GM19099 (cell line): ENCODE data around the gene NME7.
A peak's percentile ranks its signal among the peaks of the same experiment; 100 is the strongest.

Experiments
- POLR2A ChIP-seq: IDR thresholded peaks from 3 replicates; pipeline ENCODE4 v1.6.1; 2011; ENCODE audit warnings: low read depth; ENCODE audit not compliant: insufficient read length; ENCODE audit errors: extremely low read depth

Gene NME7, protein sequence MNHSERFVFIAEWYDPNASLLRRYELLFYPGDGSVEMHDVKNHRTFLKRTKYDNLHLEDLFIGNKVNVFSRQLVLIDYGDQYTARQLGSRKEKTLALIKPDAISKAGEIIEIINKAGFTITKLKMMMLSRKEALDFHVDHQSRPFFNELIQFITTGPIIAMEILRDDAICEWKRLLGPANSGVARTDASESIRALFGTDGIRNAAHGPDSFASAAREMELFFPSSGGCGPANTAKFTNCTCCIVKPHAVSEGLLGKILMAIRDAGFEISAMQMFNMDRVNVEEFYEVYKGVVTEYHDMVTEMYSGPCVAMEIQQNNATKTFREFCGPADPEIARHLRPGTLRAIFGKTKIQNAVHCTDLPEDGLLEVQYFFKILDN

GRCh38 chr1:169367686-169368405, at the start of gene NME7, which contains the start of gene BLZF1:
Gene NME7, minus strand, starts transcription at chr1:169367797. Its CDS starts 87 bp downstream, at chr1:169367710.
Gene BLZF1, plus strand, starts transcription at chr1:169368195. Its CDS starts 1,328 bp downstream, at chr1:169369523.
- TF ChIP-seq POLR2A, result peak; percentile 56

DNA sequence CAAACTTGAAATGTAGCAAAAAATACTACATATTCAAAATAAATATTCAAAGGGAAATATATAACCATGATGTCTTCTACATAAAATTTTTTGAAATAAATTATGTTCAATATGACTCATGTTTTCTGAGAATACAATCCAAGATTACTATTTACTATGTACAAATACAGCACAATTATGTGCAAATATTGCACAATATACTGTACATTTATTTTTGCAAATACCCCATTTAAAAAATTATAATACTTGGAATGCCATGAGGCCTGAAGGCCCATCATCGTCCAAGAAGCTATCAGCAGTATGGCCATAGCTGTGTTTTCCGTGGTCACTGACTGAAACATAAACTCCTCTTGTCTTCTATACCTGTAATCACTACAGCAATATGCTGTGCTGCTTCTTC, 47.4 kb upstream of the NME7 start:
- no peak for TF ChIP-seq POLR2A

DNA sequence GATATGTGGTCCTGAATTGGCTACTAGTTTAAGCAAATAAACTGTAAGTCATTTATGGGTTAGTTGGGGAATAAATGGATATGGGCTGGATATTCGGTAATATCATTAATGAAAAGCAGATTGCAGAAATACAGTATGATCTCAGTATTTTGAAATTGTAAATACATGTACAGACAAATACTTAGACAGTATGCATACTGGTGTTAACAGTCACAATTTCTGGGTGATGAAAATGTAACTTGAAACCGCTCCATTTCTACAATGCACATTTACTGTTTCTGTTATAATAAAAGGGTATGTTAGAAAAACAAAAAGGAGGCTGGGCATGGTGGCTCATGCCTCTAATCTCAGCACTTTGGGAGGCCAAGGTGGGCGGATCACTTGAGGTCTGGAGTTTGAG, 28.4 kb upstream of the NME7 start:
- TF ChIP-seq POLR2A, result no peak

DNA sequence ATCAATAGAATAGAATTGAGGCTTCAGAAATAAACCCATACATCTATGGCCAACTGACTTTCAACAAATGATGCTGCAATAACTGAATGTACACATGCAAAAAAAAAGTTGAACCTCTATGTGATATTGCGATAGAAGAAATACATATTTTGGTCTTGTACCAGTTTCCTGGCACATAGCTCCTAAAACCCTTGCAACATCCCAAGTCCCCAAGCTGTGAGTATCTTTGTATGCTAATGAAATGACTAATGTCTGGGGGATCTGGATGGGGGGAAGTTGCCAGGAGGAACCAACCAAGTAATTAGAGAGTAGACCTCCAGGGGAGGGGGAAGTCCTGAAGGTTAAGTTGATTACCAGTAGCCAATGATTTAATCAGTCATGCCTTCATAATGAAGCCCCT, 24.8 kb upstream of the NME7 start:
- no peak for TF ChIP-seq POLR2A

DNA sequence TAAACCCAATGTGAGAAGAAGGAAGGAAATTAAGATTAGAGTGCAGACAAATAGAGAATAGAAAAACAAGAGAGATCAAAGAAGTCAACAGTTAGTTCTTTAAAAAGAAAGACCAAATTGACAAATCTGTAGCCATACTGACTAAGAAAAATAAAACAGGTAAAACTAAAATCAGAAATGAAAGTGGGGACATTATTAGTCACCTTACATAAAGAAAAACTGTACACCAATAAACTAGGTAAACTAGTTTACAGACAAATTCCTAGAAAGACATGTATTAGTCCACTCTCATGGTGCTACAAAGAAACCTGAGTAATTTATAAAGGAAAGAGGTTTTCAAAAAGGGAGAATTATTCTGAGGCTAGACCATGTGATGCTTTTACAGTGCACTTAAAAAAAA, 22.7 kb upstream of the NME7 start:
- no peak for TF ChIP-seq POLR2A

DNA sequence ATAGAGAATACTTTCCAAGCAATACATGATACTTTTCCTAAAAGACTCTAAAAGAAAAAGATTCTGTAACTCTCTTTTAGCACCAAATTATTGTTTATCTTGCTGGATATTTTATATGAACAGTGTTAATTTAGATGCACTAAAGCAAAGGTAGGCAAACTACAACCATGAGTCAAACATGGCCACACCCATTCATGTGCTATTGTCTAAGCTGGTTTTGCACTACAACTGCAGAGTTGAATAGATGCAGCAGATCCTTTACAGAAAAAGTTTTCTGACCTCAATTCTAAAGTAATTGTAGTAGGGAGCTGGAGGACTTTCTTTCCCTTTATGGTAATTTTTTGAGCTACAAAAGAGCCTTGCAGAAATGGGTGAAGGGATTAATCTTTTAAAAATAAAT, 19.8 kb upstream of the NME7 start:
- no peak for TF ChIP-seq POLR2A

- TF ChIP-seq POLR2A, result no peak
Measured at GRCh38 chr1:169383449-169383848, 15.9 kb upstream of the NME7 start.

DNA sequence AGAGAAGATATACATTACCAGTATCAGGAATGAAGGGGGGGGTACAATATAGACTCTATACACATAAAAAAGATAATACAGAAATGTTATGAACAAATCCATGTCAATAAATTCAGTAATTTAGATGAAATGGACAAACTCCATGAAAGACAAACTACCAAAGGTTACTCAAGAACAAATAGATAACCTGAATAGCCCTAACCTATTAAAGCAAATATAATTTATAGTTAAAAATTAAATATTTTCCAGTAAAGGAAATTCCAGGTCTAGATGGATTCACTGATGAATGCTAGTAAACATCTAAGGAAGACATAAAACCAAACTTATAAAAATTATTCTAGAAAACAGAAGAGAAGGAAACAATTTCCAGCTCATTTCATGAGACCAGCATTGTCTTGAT, 13.6 kb upstream of the NME7 start:
- no peak for TF ChIP-seq POLR2A

GRCh38 chr1:169371404-169371803, 3.8 kb upstream of the NME7 start:
- TF ChIP-seq POLR2A, result no peak

- TF ChIP-seq POLR2A, result no peak
Measured at GRCh38 chr1:169368406-169368769, 791 bp upstream of the NME7 start.

- TF ChIP-seq POLR2A, result no peak
Measured at GRCh38 chr1:169367096-169367685, 406 bp downstream of the NME7 start.

DNA sequence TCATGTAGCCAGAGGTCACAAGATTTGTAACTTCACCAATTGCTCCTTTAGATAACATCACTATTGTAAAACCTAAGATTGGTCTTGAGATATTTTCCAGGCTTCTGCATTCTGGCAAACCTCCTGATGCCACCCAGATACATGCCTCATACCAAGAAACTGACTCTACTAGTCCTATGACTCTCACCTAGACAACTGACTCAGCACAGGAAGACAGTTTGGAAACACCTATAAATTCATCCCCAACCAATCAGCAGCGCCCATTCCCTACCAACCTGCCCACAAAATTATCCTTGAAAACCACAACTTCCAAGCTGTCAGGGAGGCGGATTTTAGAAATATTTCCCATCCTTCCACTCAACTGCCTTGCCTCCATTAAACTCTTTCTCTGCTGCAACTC, 2.6 kb downstream of the NME7 start:
- TF ChIP-seq POLR2A, result no peak

DNA sequence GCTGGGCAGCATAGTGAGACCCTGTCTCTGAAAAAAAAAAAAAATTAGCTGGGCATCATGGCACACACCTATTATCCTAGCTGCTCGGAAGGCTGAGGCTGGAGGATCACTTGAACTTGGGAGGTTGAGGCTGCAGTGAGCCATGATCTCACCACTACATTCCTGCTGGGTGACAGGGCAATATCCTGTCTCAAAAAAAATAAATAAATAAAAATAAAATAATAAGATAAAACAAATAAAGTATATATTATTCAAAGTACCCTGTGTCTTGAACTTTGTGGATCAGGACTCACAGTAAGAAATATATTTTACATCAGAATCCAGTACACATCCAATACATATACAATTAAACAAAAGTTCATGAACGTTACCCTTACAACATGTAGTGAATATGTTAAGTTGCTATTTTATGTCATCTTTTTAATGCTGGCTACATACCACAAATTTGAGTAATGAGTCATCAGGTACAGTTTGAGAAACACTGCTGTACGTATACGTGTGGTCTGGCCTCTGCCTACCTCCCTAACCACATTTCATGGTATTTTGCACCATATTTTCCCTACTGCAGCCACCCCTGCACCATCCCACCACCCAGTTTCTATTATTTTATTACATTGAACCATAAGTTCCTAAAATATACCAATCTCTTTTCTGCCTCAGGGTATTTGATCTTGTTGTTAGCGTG, 4.4 kb downstream of the NME7 start:
- TF ChIP-seq POLR2A, result no peak

DNA sequence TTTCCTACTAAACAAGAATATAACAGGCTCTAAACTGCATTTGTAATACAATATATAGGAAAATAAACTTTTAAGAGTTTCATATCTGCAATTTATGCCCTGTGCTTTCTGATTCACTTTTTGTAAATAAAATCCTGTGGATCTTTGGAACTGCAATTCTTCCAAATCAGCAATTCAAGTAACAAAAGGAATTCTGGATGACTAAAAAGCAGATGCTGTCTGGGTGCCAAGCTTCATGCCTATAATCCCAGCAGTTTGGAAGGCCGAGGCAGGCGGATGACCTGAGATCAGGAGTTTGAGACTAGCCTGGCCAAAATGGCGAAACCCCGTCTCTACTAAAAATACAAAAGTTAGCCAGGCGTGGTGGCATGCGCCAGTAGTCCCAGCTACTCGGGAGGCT, 6.3 kb downstream of the NME7 start:
- TF ChIP-seq POLR2A, result no peak

- no peak for TF ChIP-seq POLR2A
Measured at GRCh38 chr1:169360415-169360814, 7.2 kb downstream of the NME7 start.
